GM12892 (cell line): ENCODE data around the gene TBC1D4.

Experiments
- DNase-seq: peaks from one replicate; pipeline ENCODE4 v3.0.0; 2011; ENCODE audit not compliant: insufficient read length
- FAIRE-seq: peaks from 2 replicates; lab custom pipeline; 2011; peaks lifted over from hg19 to GRCh38; lab: Jason Lieb, UNC
- POLR2A ChIP-seq: IDR thresholded peaks from 2 replicates; pipeline ENCODE4 v1.6.1; 2011; ENCODE audit warnings: low read depth, low read length, control low read depth
- POLR2AphosphoS5 ChIP-seq: IDR thresholded peaks from 2 replicates; pipeline ENCODE4 v1.6.1; 2011; ENCODE audit warnings: low read depth, low read length, control low read depth
- TAF1 ChIP-seq: IDR thresholded peaks from 2 replicates; pipeline ENCODE4 v1.6.1; 2011; ENCODE audit warnings: low read depth, mild to moderate bottlenecking, control low read depth, low read length, borderline replicate concordance

The TBC1D4 gene

DNA sequence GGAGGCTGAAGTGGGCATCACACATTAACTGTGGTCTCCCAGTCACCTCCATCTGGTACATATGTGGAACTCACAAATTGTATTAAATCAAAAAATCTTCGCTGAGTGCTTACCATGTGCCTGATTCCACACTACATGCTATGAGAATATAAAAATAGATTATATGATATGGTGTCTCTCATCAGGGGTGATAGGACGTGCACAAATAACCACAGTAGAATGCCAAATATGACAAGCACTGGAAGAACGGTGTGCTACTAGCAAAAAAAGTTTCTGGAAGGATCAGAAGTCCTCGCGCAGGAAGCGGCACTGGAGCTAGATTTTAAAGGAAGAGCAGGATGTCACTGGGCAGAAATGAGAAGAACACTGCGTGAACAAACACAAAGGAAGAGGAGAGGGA lies 62.3 kb downstream of the TBC1D4 start:
- FAIRE-seq, result peak; percentile 30
- DNase-seq, result no peak
- TF ChIP-seq TAF1 (no peak), POLR2A (no peak), POLR2AphosphoS5 (no peak)

DNA sequence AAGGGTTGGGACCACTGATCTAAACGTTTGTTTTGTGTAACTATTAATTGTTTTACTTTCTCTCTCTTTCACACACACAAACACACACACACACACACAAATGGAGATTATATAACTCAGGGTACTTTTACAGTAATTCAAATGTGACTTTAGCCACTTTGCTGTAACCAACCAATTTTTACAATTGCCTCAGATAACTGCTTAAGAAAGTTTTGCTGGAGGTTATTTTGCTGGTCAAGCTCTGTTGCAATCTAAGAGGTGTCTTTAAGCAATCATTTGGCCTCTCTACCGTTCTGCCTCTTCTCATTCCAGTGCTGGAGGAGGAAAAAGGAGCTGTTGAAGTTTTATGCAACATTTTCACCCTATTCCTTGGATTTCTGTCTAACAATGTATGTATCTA lies 63.0 kb downstream of the TBC1D4 start:
- no peak for DNase-seq

DNA sequence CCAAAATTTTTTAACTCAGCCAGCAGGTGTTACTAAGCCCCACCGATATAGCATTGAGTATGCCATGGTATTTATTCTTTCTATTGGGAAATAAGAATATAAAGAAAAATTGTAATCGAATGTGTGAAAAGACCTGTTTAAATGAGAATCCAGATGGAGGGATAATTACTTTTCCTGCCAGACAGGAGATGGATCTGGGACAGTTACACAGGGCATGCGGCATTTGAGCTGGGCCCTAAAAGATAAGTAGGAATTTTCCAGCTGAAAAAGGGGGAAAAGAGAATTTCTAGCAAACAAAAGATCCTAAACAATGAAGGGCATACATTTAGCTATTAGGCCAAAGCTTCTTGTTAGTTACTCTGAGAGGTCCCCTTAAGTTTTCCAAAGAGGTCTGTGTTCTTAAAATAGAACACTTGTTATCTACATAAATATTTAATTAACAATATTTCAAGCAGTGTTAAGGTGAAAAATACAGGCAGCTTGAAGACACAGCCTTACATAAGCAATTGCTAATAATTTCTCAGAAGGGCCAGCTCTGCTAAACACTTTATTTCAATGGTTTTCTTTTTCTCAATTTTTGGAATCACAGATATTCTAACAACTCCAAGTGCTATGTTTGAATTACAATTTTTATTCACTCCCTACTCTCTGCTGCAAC lies 63.7 kb downstream of the TBC1D4 start:
- no peak for FAIRE-seq

More for the DNA sequence above, 63.0 kb downstream of the TBC1D4 start:
- TF ChIP-seq TAF1, result no peak
- no peak for TF ChIP-seq POLR2AphosphoS5
- no peak for TF ChIP-seq POLR2A
- FAIRE-seq, result peak; percentile 69

DNA sequence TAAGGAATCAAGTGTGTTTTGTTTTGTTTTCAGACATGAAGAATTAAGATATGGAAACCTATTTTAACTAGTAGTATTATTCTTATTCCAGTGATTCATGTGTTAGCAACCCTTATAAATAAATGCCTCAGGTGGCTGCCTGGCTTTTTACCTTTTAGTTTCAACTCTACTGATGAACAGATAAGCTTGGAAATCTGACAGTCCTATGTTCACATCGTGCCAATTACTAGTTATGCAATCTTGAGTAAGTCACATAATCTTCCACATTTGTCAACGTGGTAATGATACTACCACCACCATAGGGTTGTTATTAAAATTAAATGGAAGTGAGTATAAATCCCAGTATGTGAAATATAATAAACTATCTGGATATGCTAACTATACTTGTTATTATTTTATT lies 64.3 kb downstream of the TBC1D4 start:
- DNase-seq, result no peak
- FAIRE-seq, result peak; percentile 17
- TF ChIP-seq POLR2AphosphoS5 (no peak), POLR2A (no peak), TAF1 (no peak)

More for the DNA sequence above, 63.7 kb downstream of the TBC1D4 start:
- no peak for TF ChIP-seq POLR2A
- no peak for TF ChIP-seq TAF1
- no peak for TF ChIP-seq POLR2AphosphoS5
- no peak for DNase-seq

DNA sequence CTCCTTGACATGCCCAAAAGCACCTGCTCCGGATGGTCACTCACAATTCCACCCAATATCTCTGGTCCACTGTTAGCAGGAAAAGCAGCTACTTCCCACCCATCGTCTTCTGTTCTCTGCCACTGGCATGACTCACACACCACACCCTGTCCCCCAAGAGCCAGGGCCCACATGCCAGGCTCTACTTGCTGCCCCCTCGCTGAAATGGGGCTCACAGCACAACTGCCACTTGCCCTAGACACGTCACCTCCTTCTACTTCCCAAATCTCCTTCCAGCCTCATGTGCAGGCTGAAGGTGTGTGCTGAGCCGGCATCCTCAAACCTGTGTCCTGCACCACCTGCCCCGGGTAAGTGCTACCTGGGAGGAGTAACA lies 65.0 kb downstream of the TBC1D4 start:
- FAIRE-seq, result peak; percentile 48
- no peak for DNase-seq

DNA sequence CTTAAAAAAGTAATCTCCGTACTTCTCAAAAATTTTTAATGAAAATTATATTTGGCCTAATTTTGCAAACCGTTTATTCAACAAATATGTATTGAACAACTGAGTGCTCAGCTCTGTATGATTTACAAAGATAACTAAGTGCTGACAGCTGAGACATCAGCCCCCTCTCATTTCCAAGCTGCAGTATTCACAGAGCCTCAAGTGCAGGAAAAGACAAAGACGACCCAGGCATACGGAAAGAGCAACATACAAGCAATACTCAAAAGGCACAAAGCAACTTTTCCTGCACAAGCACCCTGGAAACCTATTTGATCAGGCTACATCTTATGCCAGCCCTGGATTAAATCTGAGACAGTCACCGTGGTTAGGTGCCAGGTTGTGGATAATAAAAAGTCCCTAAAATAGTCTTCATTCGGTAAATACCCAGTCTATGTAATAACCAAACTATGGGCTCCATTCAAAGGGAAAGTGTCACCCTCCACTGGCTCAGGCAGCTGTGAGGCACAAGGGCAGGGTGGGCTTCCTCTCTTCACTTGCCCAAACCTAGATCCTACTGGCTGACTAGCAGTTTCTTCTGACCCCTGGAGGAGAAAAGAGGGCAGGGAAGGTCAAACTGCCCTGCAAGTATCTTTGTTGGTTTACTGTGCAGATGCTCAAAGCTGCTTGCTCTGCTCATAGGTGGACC lies 65.5 kb downstream of the TBC1D4 start:
- FAIRE-seq (peak; percentile 88), DNase-seq (no peak)
- no peak for TF ChIP-seq TAF1

More for the DNA sequence above, 65.0 kb downstream of the TBC1D4 start:
- TF ChIP-seq POLR2A (no peak), POLR2AphosphoS5 (no peak), TAF1 (no peak)

DNA sequence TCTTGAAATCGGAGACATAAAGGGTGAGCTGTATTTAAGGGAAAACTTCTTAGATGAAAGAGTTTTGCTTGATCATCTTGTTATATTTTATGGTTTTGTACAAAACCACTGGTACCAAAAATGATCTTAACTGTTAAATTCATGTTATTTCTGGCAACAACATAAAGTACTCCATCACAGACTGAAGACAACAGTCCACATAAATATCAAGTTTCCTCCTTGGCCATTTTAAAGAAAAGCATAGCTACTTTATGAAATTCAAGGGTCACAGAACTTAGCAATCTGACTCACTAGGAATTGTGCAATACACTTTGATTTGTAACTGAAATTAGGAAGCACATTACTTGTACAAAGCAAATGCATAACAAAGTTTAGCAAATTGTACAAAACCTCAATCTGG lies 66.3 kb downstream of the TBC1D4 start:
- FAIRE-seq, result no peak
- DNase-seq, result no peak
- TF ChIP-seq POLR2AphosphoS5, result no peak
- TF ChIP-seq TAF1, result no peak
- no peak for TF ChIP-seq POLR2A

DNA sequence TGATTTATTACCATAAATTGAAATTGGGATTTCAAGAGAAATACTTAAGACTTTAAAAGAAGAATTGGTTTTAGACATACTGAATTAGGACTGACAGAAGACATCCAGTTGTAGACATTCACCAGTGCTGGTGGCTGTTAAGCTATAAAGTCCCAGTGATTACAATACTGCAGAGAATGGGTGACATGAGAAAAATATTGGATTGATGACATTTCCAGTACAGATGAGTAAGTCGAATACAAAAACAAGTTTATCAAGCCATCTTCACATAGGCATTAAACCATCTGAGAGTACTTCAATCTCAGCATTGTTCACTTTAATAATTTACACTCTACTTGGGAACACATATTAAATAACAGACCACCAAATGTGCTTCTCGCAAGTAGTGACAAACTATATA lies 66.8 kb downstream of the TBC1D4 start:
- no peak for FAIRE-seq
- TF ChIP-seq TAF1, result no peak
- no peak for TF ChIP-seq POLR2AphosphoS5
- no peak for TF ChIP-seq POLR2A

DNA sequence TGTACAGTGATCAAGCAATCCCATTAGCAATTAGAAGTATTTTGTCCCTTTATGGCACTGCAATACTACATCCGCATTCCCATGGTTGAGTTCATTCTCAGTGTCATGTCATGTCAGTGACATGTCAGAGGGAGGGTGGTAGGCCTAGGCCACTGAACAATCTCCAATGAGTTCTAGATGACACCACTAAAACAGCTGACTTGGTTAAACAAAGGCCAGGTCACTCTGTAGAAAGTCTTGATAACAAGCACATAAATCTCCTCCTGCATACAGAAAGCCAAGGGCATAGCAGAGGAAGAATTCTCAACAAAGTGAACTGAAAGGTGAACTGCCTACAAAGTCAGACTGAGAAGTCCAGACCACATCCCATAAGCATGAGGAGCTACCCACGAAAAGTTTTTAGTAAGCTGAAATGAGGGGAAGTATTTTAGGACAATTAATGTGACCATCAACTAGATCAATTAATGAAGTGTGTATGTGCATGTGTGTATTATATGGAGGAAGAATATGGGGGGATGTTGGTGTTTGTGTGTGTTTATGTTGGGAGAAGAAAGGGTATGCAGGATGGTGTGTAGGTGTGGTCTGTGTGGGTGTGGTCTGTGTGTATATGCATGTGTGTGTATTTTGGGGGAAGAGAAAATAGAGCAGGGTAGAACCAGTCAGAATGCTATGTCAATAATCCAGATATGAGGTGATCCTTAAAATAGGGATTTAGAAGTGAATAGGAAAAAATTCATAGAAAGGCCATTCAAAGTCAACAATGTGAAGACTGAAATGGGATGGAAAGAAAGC lies 67.7 kb downstream of the TBC1D4 start:
- DNase-seq, result no peak
- TF ChIP-seq POLR2A (no peak), POLR2AphosphoS5 (no peak), TAF1 (no peak)
- FAIRE-seq, result peak; percentile 83

More for the DNA sequence above, 66.8 kb downstream of the TBC1D4 start:
- DNase-seq, result no peak

DNA sequence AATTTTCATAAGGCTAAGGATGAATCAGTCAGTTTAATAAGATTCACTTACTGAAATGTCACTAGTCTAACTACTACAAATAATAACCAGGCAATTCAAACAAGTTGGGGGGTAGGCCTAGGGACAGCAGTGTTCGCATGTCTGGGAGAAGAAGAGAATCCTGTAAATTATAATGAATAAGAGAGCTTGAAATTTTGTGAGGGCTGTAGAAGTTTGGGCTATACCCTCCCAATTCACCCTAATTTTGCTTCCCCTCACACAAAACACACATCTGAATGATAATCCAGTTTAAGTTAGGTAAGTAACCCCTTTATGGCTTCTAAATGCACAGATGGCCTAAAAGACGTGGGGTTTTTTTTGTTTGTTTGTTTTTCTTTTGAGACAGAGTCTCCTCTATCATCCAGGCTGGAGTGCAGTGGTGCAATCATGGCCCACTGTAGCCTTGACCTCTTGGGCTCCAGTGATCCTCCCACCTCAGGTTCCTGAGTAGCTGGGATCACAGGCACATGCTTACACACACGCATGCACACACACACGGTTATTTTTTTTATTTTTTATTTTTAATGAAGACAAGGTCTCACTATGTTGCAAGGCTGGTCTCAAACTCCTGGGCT lies 69.9 kb downstream of the TBC1D4 start:
- no peak for DNase-seq
- FAIRE-seq, result no peak
- no peak for TF ChIP-seq POLR2AphosphoS5
- no peak for TF ChIP-seq POLR2A
- TF ChIP-seq TAF1, result no peak

DNA sequence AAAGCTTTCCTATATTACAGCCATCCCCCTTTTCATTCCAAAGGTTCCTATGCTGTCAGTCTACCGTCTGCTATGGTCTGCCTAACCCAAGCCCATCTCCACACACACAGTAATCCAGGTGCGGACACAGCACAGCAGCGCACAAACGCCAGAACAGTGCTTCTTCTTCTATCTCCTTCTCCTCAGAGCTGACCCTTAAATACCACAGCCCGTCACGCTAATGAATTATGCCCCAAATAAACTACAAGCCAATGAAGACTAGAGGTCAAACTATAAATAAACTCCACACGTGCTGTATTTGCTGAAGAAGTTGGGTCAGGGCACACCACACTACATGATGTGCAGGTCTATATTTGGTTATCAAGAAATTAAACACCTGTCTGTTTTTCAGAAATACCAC lies 71.8 kb downstream of the TBC1D4 start:
- peak; percentile 59; the same call in 1 of the 2 replicates for TF ChIP-seq POLR2AphosphoS5
- TF ChIP-seq TAF1, result no peak
- peak; percentile 60 for TF ChIP-seq POLR2A
- DNase-seq, result no peak
- FAIRE-seq, result peak; percentile 77

DNA sequence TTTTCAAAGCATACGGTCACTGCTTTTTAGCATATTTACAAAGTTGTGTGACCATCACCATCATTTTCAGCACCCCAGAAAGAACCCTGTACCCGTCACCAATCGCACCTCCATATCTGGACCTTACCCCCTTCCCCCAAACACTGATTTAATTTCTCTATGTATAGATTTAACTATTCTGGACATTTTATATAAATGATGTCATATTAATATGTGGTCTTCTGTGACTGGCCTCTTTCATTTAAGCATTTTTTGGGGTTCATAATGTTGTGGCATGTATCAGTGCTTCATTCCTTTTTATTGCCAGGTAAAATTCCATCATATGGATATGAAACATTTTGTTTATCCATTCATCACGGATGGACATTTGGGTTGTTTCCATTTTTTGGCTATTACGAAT lies 74.0 kb downstream of the TBC1D4 start:
- TF ChIP-seq POLR2AphosphoS5 (no peak), TAF1 (no peak), POLR2A (no peak)
- FAIRE-seq (peak; percentile 48), DNase-seq (no peak)

DNA sequence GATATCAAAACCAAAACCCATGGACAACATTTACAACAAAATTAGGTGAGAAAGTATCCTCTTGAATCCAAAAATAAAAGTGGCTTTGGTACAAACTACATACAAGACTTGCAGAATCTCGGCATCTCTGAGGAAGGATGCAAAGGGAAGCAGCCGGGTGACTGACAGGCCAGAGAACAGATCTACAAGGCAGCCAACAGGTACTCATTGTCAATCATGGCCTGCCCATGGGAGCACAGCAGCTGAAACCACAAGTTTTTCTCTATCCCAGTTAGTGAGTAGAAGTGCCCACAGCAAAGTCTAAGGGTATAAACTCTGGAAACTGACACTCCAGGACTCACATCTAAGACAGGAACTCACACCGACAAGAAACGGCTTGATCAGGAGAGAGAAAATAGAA lies 74.5 kb downstream of the TBC1D4 start:
- no peak for DNase-seq
- TF ChIP-seq TAF1, result no peak
- no peak for TF ChIP-seq POLR2A
- TF ChIP-seq POLR2AphosphoS5, result no peak
- FAIRE-seq, result peak; percentile 42
